Measurements from ENCODE around the gene LRR1.
"Not testable (repeated sequence)": the region's sequence is repeated elsewhere in the genome, so short reads cannot be mapped to it uniquely, and the experiment has no call there.

The LRR1 gene

DNA sequence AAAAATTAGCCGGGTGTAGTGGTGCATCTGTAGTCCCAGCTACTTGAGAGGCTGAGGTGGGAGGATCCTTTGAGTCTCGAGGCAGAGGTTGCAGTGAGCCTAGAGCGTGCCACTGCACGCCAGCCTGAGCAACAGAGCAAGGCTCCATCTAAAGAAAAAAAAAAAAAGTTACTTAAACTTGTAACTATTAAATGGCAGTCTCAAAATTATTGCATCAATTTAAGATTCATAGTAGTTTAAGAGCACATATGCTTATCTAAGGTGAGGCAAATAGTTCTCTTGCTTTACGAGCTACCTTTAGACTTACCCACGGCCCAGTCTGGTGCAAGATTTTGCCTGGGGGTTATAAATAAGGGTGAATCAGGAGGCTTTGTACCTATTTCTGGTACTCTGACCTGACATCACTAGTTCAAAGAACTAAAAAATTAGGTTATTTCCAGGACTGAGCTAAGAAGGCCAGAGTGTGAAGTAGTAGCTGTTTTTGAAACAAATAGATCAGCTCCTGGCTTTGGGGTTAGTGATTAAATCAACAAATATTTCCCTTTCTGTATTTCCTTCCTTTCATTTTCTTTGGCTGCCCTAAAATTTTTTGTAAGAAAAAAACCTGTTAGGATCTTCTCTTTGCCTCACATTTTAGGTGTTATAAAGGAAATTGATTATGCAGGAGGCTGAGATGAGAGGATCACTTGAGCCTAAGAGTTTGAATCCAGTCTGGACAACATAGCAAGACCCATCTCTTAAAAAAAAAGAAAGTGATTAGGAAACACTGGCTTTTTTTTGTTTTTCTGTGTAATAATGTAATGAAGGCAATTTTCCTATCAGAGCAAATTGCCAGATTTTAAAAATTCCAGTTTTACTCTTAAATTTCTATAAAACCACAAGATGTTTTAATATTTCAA is 25.4 kb downstream of the LRR1 start:
- no peak for DNase-seq (ENCODE audit: low spot score)

DNA sequence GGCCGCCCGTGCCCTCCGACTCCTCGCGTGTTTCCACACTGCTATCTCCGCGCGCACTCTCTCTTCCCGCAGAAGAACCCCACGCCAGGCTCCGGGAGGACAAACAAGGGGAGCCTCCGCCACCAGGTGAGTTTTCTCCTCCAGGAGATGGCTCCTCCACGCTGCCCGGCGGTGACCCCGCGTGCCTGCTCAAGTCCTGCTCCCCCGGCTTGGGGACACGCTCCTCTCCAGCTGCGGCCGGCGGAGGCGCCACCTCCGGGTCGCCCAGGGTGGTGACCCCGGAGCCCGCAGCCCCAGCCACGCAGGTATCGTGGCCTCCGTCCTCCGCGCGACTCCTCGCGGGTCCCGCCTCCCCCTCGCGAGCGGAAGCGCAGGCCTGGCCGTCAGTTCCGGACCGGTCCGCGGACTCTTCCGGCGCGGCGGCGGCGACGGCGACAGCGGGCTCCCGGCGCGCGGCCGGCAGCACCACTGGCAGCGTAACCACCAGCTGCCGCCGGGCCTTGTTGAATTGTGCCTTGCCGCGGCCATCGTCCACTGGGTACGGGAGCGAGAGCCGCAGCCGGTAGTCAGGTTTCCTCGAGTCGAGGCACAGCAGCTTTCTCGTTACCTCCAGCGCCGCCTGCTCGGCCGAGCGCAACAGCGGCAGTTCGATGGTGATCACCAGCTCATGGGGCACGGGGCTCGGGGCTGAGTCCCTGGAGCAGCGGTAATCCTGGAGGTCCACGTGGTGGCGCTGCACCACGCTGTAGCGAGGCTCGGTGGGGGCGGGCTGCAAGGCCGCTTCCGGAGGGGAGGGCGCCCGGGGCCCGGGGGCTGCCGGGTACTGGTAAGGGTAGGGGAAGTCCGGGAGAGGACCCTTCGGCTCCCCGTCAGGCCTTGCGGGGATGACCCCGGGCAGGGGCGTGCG is 35.2 kb downstream of the LRR1 start:
- DNase-seq (ENCODE audit: low spot score), result peak; percentile 89

DNA sequence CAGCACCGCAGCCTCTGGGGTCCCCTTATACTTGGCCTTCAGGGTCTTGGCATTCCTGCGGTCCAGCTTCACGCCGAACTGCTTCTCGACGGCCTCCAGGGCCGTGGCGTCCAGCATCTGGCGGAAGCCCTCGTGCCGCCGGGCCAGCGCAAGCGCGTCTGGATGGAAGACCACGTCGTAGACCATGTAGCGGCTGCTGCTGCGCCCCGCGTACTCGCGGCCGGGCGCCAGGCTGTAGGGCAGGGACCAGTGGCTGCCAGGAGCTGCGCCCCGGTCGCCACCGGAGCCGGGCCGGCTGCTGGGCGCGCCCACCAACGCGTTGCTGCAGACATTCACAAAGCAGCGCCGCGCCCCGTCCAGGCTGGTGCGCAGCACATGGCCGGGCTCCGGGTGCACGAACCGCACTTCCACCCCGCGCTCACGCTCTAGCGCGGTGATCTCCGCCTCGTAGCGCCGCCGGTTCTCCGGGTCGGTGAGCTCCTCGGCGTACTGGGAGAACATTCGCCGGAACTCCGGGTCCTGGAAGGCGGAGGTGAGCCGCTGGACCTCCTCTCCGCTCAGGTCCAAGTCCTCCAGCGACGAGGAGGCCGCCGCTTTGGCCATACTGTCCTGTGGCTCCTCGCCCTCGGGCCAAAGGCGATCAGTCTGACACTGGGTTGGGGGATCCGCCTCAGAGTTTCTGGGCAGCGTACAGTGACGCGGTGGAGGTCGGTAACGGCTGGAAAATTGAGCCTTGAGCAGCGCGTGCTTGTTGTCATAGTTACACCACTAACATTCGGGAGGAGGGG is 36.0 kb downstream of the LRR1 start, which contains the start of gene DNAAF2:
Gene DNAAF2, minus strand, starts transcription at position 698 of the 788 bp plus-strand sequence. Its CDS starts 95 bp downstream, at position 603.
- peak; percentile 66 for DNase-seq (ENCODE audit: low spot score)

DNA sequence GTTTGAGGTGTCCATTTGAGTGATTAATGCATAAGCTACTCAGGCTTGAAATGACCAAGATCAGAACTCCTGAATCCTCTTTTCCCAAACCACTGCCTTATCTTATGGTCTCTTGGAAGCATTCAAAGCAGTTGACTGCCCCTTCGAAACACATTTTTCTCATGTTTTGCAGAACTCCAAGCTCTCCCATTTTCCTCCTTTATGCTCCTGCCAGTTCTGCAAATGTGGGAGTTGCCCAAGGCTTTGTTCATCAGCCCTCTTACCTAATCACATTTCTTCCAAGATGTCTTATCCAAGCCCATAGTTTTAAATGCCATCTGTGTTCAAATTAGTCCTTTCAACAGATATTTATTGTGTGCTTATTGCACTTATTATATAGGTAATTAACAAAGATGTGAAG is 38.1 kb downstream of the LRR1 start:
- no peak for DNase-seq (ENCODE audit: low spot score)

DNA sequence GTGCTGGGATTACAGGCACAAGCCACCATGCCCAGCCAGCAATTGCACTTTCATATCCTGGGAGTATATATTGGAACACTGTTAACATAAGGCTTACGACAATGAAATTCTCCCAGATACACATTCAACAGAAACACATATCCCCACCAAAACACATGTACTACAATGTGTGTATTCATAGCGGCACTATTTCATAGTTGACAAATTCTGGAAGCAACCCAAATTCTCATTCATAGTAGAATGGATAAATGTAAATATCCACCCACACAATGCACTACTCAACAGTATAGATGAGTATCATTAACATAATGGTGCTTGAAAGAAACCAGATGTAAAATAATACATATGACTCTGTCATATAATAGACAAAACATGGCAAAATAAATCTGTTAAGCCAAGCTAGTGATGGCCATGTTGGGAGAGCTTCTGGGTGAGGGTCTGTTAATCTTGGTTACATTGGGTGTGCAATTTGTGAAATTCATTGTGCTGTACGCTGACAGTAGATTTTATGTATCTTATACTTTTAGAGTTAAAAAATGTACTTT is 38.9 kb downstream of the LRR1 start:
- DNase-seq (ENCODE audit: low spot score), result no peak

DNA sequence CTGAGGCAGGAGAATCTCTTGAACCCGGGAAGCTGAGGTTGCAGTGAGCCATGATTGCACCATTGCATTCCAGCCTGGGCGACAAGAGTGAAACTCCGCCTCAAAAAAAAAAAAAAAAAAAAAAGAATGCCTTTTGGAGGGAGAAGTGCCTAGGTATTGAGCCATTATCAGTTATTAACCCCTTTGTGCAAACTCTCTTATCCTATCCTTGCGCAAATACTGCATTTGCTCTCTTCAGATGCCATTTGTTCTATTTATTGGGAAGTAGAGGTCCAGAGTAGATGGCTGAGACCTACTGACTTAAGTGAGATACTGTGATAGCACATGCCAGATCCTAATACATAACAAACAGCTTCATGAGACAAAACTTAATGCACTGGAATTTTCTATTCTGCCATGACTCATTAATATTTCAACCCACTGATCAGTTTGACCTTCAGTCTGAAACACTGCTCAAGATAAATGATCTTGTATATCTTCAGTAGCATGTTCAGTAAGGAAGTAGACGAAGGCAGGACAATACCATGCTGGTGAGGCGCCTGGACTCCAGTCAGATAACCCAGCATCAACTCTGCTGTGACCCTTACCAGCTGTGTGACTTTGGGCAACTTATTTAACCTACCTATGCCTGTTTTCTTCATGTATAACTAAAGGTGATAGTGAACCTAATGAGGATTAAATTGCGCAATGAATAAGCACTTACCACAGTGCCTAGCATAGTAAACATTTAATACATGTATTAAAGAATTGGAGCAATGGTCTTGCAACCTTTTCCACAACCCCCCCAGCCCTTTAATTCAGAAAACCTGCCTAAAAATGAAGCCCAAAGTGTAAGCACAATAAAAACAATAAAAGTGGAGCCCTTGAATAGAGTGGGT is 42.0 kb downstream of the LRR1 start:
- no peak for DNase-seq (ENCODE audit: low spot score)

DNA sequence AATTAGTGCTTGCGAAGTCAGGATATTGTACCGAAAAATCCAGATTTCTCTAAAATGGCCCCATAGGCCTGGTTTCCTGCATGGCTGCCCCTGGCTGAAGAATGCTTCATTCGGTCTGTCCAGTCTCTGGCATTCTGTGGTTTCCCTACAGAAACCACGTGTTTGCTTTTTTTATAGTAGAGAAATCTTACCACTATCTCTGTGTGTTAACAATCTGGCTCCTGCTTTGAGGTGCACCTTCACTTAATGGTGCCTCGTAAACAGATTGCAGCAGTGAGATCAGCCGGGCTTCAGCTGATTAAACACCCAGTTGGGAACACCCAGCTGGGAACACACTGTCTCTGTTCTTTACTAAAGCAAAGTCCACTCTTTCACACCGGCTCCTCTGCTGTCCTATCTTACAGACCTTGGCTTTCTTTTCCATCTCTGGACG is 43.0 kb downstream of the LRR1 start:
- DNase-seq (ENCODE audit: low spot score), result no peak

DNA sequence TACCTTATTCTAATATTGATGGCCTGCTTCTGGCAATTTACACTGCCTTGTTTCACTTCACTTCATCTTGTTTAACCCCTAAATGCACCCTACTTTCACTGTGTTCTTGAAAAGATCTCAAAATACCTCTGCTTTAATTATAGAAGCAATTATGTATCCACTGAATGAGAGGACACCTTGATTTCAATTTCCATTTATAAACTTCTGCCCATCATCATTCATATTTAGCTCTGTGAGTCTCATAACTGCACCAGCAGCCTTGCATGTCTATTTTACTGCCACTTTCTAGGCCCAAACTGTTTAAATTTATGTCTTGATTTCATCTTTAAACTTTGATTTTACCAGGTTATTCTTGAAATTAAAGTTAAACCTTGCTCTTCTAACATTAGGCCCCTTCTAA is 43.4 kb downstream of the LRR1 start:
- no peak for DNase-seq (ENCODE audit: low spot score)

DNA sequence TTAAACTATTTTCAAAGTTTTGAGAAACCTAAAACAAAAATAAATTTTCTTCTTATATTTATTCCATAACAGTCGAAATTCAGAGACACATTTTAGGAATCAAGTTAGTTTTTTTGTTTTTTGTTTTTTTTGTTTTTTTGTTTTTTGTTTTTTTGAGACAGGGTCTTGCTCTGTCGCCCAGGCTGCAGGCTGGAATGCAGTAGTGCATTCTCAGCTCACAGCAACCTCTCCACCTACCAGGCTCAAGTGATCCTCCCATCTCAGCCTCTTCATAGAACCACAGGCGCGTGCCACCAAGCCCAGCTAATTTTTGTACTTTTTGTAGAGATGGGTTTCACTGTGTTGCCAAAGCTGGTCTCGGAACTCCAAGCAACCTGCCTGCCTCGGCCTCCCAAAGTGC is 54.8 kb downstream of the LRR1 start:
- DNase-seq (ENCODE audit: low spot score), result no peak

DNA sequence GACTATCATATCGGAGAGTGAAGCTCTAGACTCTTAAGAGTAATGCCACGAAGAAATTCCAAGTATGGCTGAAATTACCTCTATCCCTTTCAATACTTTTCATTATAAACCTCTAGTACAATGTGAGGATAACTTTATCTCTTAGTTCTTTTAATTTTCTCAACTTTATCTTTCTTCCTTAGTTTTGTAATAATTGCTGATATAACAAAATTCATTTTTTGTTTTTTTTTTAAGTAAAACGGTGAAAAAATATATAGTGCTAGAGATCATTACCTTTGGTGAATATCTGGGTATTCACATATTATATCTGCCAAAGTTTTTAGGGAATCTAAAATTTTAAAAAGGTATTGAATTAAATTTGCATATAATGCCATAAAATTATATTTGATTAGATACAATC is 55.8 kb downstream of the LRR1 start:
- DNase-seq (ENCODE audit: low spot score), result no peak

DNA sequence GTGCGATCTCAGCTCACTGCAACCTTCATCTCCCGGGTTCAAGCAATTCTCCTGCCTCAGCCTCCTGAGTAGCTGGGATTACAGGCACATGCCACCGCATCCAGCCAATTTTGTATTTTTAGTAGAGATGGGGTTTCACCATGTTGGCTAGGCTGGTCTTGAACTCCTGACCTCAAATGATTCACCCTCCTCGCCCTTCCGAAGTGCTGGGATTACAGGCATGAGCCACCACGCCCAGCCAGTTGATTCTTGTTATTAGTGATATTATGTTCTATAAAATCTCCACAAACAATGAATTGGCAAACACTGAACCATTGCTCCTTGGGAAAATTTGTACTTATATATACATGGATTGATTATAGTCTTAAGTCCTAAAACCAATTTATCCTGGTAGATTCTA is 58.8 kb downstream of the LRR1 start:
- DNase-seq (ENCODE audit: low spot score), result not testable (repeated sequence)

DNA sequence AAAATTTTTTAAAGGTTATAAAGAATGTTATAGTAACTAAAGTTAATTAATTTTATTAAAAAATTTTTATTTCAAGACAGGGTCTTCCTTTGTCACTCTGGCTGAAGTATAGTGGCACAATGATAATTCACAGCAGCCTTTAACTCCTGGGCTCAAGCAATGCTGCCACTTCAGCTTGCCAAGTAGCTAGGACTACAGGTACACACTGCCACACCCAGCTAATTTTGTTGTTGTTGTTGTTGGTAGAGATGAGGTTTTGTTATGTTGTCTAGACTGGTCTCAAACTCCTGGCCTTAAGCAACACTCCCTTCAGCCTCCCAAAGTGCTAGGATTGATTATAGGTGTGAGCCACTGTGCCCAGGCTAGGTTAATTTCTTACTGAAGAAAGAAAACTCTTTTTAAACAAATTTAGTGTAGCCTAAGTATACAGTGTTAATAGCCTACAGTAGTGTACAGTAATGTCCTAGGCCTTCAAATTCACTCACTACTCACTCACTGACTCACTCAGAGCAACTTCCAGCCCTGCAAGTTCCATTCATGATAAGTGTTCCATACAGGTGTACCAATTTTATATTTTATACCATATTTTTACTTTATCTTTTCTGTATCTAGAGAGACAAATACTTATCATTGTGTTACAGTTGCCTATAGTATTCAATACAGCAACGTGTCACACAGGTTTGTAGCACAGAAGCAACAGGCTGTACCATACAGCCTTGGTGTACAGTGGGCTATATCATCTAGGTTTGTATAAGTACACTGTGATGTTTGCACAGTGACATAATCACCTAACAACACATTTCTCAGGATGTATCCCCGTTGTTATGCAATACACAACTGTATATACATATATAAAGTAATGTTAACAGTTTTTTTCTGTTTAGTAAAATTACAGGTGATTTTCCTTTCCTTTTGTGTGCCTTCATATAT is 61.1 kb downstream of the LRR1 start:
- no peak for DNase-seq (ENCODE audit: low spot score)

Data from AG08395 (cell line).